Activated CD8-positive, alpha-beta memory T cell treated with anti-CD3 and anti-CD28 coated beads, Interleukin-2, amount 50 U/mL, for 24 hours (primary cell): ENCODE results near the gene NUTF2.
"Not testable (repeated sequence)": the region's sequence is repeated elsewhere in the genome, so short reads cannot be mapped to it uniquely, and the experiment has no call there.

Experiments
- DNase-seq: peaks from one replicate; pipeline ENCODE4 v3.0.0-alpha.2; 2020; ENCODE audit errors: extremely low read depth

Gene NUTF2

GRCh38 chr16:67846320-67847063 is at the start of gene NUTF2:
TSS of gene NUTF2 (plus strand) at chr16:67846933. CDS start at chr16:67865131, 18,198 bp downstream.
- peak; percentile 87 for DNase-seq

GRCh38 chr16:67800338-67800926 is 46.3 kb upstream of the NUTF2 start:
- DNase-seq = no peak

GRCh38 chr16:67801241-67801640 is 45.5 kb upstream of the NUTF2 start:
- DNase-seq = no peak

- DNase-seq = no peak
These were observed 44.9 kb upstream of the NUTF2 start for GRCh38 chr16:67801883-67802282.

GRCh38 chr16:67803894-67804293 is 42.8 kb upstream of the NUTF2 start:
- DNase-seq = no peak

GRCh38 chr16:67804853-67805542 is 41.7 kb upstream of the NUTF2 start:
- DNase-seq = no peak

- DNase-seq = no peak
These were observed 40.9 kb upstream of the NUTF2 start for GRCh38 chr16:67805718-67806427.

GRCh38 chr16:67806428-67807147 is 40.1 kb upstream of the NUTF2 start, which contains the start of the genes RANBP10 and TSNAXIP1:
TSS of gene RANBP10 (minus strand) at chr16:67806560. CDS start at chr16:67806536, 24 bp downstream.
TSS of gene TSNAXIP1 (plus strand) at chr16:67806889. CDS start at chr16:67807150, 261 bp downstream.
- peak; percentile 90 for DNase-seq

GRCh38 chr16:67807148-67807682 is 39.5 kb upstream of the NUTF2 start:
- DNase-seq = no peak

- no peak for DNase-seq
These were observed 34.8 kb upstream of the NUTF2 start for GRCh38 chr16:67811899-67812298.

GRCh38 chr16:67814567-67814966 is 32.2 kb upstream of the NUTF2 start:
- no peak for DNase-seq

GRCh38 chr16:67820608-67821259 is 26.0 kb upstream of the NUTF2 start:
- no peak for DNase-seq

- DNase-seq = no peak
These were observed 24.2 kb upstream of the NUTF2 start for GRCh38 chr16:67822511-67822910.

GRCh38 chr16:67825119-67825518 is 21.6 kb upstream of the NUTF2 start:
- no peak for DNase-seq

GRCh38 chr16:67825906-67826305 is 20.8 kb upstream of the NUTF2 start:
- no peak for DNase-seq

GRCh38 chr16:67828651-67829050 is 18.1 kb upstream of the NUTF2 start:
- DNase-seq = no peak

- DNase-seq = no peak
These were observed 13.7 kb upstream of the NUTF2 start for GRCh38 chr16:67833030-67833414.

GRCh38 chr16:67833415-67834241 is 13.1 kb upstream of the NUTF2 start:
- peak; percentile 81 for DNase-seq

- no peak for DNase-seq
These were observed 12.5 kb upstream of the NUTF2 start for GRCh38 chr16:67834242-67834614.

- not testable (repeated sequence) for DNase-seq
These were observed 9.5 kb upstream of the NUTF2 start for GRCh38 chr16:67837190-67837589.
